GM12872 (cell line): ENCODE data around the gene FGL2.

Source experiments
- TF ChIP-seq, protein P1 (sequence below): IDR thresholded peaks from 3 replicates; pipeline ENCODE4 v1.5.1; 2011; ENCODE audit warnings: low read depth, mild to moderate bottlenecking, low read length, moderate library complexity; ENCODE audit not compliant: insufficient read depth

FGL2 gene

DNA sequence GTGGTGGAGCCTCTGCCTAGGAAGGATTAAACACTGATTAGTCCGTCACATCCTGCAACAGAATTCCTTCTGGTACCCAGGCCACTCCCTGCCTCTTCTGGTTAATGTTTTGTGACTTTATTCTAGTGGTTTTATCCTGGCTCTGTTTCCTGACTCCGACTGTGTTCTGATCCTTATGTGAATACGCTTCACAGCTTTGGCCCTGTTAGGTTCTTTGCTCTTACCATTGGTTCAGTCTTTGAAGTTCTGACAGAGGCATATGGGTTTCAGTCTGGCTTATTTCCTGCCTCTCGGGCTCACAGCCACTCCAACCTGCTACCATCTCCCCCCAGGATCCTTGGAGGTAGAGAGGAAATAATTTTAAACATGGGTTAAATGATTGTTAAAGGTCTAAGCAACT is 23.2 kb upstream of the FGL2 start:
- TF ChIP-seq, protein P1, sequence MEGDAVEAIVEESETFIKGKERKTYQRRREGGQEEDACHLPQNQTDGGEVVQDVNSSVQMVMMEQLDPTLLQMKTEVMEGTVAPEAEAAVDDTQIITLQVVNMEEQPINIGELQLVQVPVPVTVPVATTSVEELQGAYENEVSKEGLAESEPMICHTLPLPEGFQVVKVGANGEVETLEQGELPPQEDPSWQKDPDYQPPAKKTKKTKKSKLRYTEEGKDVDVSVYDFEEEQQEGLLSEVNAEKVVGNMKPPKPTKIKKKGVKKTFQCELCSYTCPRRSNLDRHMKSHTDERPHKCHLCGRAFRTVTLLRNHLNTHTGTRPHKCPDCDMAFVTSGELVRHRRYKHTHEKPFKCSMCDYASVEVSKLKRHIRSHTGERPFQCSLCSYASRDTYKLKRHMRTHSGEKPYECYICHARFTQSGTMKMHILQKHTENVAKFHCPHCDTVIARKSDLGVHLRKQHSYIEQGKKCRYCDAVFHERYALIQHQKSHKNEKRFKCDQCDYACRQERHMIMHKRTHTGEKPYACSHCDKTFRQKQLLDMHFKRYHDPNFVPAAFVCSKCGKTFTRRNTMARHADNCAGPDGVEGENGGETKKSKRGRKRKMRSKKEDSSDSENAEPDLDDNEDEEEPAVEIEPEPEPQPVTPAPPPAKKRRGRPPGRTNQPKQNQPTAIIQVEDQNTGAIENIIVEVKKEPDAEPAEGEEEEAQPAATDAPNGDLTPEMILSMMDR: no peak

DNA sequence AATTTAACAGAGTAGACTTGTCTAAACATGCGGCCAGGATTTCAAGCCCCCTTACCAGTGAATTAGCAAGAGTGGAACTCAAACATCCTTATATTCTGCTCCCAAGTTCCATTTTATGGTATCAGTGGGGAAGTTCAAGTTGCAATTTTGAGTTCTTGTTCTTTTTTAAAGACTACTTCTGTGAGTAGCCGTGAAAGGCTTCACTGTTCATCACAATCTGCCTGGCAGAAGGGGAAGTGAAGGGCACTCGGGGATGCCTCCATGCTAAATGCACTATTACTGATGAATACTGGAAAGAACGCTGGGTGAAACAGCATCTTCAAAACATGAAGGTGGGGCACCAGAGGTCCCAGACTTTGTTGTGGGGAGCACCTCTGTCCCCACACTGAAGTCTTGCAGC is 22.4 kb upstream of the FGL2 start:
- TF ChIP-seq, protein P1: no peak

DNA sequence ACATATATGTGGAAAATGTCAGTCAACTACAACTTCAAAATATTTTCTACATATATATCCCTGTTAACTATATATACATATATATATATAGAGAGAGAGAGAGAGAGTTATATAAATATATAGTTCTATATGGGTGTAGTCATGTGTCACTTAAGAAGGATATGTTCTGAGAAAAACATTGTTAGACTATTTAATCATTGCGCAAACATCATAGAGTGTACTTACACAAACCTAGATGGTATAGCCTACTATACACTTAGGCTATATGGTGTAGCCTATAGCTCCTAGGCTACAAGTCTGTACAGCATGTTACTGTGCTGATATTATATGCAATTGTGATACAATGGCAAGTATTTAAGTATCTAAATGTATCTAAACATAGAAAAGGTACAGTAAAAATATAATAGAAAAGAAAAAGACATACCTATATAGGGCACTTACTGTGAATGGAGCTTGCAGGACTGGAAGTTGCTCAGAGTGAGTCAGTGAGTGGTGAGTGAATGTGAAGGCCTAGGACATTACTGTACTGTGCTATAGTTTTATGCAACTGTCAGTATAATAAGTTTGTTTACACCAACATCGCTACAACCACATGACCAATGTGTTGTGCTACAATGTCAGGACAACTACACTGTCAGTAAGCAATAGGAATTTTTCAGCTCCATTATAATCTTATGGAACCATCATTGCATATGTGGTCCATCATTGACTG is 18.0 kb upstream of the FGL2 start:
- TF ChIP-seq, protein P1: no peak

GRCh38 chr7:77216181-77216845 is 16.7 kb upstream of the FGL2 start:
- TF ChIP-seq, protein P1: no peak

DNA sequence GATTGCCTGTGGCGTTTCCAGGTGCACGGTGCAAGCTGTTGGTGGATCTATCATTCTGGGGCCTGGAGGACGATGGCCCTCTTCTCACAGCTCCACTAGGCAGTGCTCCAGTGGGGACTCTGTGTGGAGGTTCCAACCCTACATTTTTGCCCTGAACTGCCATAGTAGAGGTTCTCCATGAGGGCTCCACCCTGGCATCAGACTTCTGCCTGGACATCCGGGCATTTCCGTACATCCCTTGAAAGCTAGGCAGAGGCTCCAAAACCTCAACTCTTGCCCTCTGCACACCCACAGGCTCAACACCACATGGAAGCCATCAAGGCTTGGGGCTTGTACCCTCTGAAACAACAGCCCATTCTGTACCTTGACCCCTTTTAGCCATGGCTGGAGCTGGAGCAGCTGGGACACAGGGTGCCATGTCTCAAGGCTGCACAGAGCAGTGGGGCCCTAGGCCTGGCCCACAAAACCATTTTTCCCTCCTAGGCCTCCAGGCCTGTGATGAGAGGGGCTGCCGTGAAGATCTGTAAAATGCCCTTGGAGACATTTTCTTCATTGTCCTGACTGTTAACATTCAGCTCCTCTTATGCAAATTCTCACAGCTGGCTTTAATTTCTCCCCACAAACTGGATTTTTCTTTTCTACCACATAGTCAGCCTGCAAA is 10.0 kb upstream of the FGL2 start:
- TF ChIP-seq, protein P1: no peak

DNA sequence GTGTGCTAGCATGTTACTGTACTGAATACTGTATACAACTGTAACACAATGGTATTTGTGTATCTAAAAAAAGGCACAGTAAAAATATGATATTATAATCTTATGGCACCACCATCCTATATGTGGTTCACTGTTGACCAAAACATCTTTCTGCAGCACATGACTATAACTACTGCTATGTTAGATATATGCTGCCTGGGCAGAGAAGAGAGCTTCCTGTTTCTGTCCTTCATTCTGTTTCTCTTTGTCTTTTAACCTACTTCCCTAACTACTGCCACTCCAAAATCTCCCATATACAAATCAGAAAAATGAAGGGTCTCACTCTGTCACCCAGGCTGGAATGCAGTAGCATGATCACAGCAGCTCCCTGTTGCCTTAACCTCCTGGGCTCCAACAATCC is 8.8 kb upstream of the FGL2 start:
- TF ChIP-seq, protein P1: no peak

DNA sequence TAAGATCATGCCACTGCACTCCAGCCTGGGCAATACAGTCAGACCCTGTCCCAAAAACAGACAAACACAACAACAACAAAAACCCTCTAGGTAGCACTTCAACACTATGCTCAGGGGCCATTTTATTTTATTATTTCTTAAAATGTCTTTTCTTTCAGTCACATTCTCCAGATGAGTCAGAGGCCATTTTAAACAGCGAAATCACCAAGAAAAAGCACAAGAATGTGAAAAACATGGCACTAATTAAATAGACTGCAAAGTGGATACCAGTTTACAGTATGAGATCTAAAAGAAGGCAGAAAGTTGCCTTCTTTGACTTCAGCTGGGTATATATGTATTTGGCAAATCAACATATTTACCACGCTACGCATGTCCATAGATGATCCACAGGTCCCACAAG is 6.1 kb upstream of the FGL2 start:
- TF ChIP-seq, protein P1: no peak
